Testis (tissue), 2 donors: Measurements from ENCODE around the gene SERGEF.

Experiments used
- CTCF ChIP-seq, 3 experiments: fragments of 450-650 bp in 2 of 3; fragments of 200-600 bp in 1 of 3; sonication (generic) in 1 of 3; IDR thresholded peaks; one replicate each; pipeline ENCODE4 v1.5.1; 2016 to 2019; ENCODE audit warnings: antibody characterized with exemption in 3 of 3, mild to moderate bottlenecking in 2 of 3, moderate library complexity in 1 of 3
- POLR2A ChIP-seq: fragments of 450-650 bp; IDR thresholded peaks from one replicate; pipeline ENCODE4 v1.6.1; 2017; ENCODE audit warnings: antibody characterized with exemption, mild to moderate bottlenecking, moderate library complexity

GRCh38 chr11:17748761-17749721, 263.8 kb downstream of the SERGEF start:
- TF ChIP-seq POLR2A (no peak), CTCF (IDR thresholded peaks at IDR 0.05) (no peak)
